Measurements from ENCODE around the gene OR5H2. TPM values are rescaled to one million over a fixed set of nuclear protein-coding genes. Genes with fewer than 3 reads are reported as not detected.

The OR5H2 gene
- total and polyA plus RNA-seq, 2 donors: not detected

GRCh38 chr3:98269846-98270245 lies 12.5 kb upstream of the OR5H2 start:
- Histone ChIP-seq H3K9me3 (ENCODE audit: control insufficient read depth in 2 of 2, insufficient read depth in 1 of 2, low read length in 1 of 2) (peaks cover 0 to 9% of the 10 kb centered on the region in 2 donors), H3K4me1 (ENCODE audit: control insufficient read depth in 2 of 2, insufficient read depth in 2 of 2, low read length in 2 of 2) (no peaks in the 10 kb centered on the region), H3K27ac (ENCODE audit: low read depth in 1 of 2, low read length in 1 of 2) (no peak overlapping the region), H3K36me3 (ENCODE audit: control insufficient read depth in 2 of 2, insufficient read depth in 2 of 2, low read length in 1 of 2) (no peaks in the 10 kb centered on the region), H3K4me3 (ENCODE audit: low read length in 2 of 2) (no peak overlapping the region), H3K27me3 (ENCODE audit: control insufficient read depth in 2 of 2, insufficient read depth in 1 of 2, low read length in 1 of 2) (no peaks in the 10 kb centered on the region)
- no peak for DNase-seq (ENCODE audit: low read depth in 6 of 9, low spot score in 9 of 9)
- WGBS: 96% methylated on average over 3 of the region's 3 CpGs

- H3K36me3 ChIP-seq (ENCODE audit: control insufficient read depth in 2 of 2, insufficient read depth in 2 of 2, low read length in 1 of 2): no peaks in the 10 kb centered on the region
- no peak for DNase-seq (ENCODE audit: low read depth in 6 of 9, low spot score in 9 of 9)
- H3K27ac ChIP-seq (ENCODE audit: low read depth in 1 of 2, low read length in 1 of 2): no peak overlapping the region
- 94% methylated on average over 3 of the region's 3 CpGs for WGBS
- H3K4me1 ChIP-seq (ENCODE audit: control insufficient read depth in 2 of 2, insufficient read depth in 2 of 2, low read length in 2 of 2): no peaks in the 10 kb centered on the region
- H3K27me3 ChIP-seq (ENCODE audit: control insufficient read depth in 2 of 2, insufficient read depth in 1 of 2, low read length in 1 of 2): no peaks in the 10 kb centered on the region
- peaks cover 1 to 13% of the 10 kb centered on the region in 2 donors for H3K9me3 ChIP-seq (ENCODE audit: control insufficient read depth in 2 of 2, insufficient read depth in 1 of 2, low read length in 1 of 2)
- H3K4me3 ChIP-seq (ENCODE audit: low read length in 2 of 2): no peak overlapping the region
These were observed 10.2 kb upstream of the OR5H2 start for GRCh38 chr3:98272126-98272525.

DNA sequence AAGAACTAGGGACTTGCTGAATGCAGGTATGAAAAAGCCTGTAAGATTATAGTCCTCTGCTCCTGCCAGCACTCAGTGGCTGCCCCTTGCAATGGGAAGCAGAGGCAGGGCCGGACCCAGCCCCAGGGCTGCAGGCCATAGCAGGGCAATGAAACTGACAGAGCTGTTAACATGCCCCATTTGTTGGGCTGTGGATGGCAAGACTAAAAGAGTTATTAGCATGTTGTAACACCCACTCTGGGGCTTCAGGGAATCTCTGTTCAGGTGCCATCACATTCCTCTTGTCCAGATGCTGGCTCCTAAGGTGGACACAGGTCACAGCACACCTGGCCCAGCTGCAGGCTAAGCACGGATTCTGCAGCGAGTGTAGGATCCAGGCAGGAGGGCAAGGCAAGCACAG lies 7.4 kb upstream of the OR5H2 start:
- no peak for DNase-seq (ENCODE audit: low read depth in 6 of 9, low spot score in 9 of 9)
- no peaks in the 10 kb centered on the region for H3K36me3 ChIP-seq (ENCODE audit: control insufficient read depth in 2 of 2, insufficient read depth in 2 of 2, low read length in 1 of 2)
- H3K4me1 ChIP-seq (ENCODE audit: control insufficient read depth in 2 of 2, insufficient read depth in 2 of 2, low read length in 2 of 2): no peaks in the 10 kb centered on the region
- no peak overlapping the region for H3K27ac ChIP-seq (ENCODE audit: low read depth in 1 of 2, low read length in 1 of 2)
- WGBS: 96% methylated on average over 3 of the region's 3 CpGs
- no peak overlapping the region for H3K4me3 ChIP-seq (ENCODE audit: low read length in 2 of 2)
- H3K27me3 ChIP-seq (ENCODE audit: control insufficient read depth in 2 of 2, insufficient read depth in 1 of 2, low read length in 1 of 2): no peaks in the 10 kb centered on the region
- H3K9me3 ChIP-seq (ENCODE audit: control insufficient read depth in 2 of 2, insufficient read depth in 1 of 2, low read length in 1 of 2): peaks cover 1 to 13% of the 10 kb centered on the region in 2 donors

DNA sequence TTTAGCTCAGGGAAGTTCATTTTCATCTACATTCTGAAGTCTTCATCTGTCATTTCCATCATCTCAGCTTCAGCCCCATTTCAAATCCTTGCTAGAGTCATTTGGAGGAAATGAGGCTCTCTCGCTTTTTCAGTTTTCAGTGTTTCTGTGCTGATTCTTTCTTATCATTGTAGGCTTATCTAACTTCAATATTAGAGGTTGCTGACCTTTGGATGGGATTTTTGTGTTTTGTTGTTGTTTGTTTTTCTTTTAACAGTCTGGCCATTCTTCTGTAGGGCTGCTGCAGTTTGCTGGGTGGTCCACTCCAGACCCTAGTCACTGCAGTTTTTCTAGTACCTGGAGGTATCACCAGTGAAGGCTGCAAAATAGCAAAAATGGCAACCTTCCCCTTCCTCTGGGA lies 8.6 kb downstream of the OR5H2 start:
- no peaks in the 10 kb centered on the region for H3K27me3 ChIP-seq (ENCODE audit: control insufficient read depth in 2 of 2, insufficient read depth in 1 of 2, low read length in 1 of 2)
- no peak for DNase-seq (ENCODE audit: low read depth in 6 of 9, low spot score in 9 of 9)
- 93% methylated on average over 1 of the region's 1 CpG for WGBS
- peaks cover 0 to 5% of the 10 kb centered on the region in 2 donors for H3K9me3 ChIP-seq (ENCODE audit: control insufficient read depth in 2 of 2, insufficient read depth in 1 of 2, low read length in 1 of 2)
- H3K4me3 ChIP-seq (ENCODE audit: low read length in 2 of 2): no peak overlapping the region
- H3K4me1 ChIP-seq (ENCODE audit: control insufficient read depth in 2 of 2, insufficient read depth in 2 of 2, low read length in 2 of 2): no peaks in the 10 kb centered on the region
- H3K27ac ChIP-seq (ENCODE audit: low read depth in 1 of 2, low read length in 1 of 2): no peak overlapping the region
- H3K36me3 ChIP-seq (ENCODE audit: control insufficient read depth in 2 of 2, insufficient read depth in 2 of 2, low read length in 1 of 2): no peaks in the 10 kb centered on the region

DNA sequence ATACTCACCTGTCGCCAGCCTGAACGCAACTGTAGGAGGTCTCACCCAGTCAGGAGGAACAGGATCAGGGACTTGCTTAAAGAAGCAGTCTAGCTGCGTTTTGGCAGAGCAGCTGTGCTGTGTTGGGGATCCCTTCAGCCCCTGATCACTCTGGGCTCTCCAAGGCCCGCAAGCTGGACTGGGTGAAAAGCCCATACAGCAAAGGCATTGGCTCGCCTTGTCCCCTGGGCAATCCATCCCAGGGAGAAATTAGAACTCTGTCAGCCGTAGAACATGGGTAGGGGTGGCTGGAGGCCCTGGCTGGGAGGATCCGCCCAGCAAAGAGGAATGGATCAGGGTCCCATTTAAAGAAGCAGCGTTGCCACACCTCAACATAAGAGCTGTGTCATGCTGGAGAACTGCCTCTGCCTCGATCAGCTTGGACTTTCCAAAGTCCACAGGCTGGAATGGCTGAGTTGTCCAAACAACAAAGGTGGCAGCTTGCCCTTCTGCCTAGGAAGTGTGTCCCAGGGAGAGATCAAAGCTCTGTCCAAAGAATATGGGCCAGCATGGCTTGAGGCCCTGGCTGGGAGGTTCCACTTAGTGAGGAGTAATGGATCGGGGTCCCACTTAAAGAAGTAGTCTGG lies 9.1 kb downstream of the OR5H2 start:
- WGBS: 85% methylated on average over 10 of the region's 10 CpGs
- H3K4me1 ChIP-seq (ENCODE audit: control insufficient read depth in 2 of 2, insufficient read depth in 2 of 2, low read length in 2 of 2): no peaks in the 10 kb centered on the region
- H3K27me3 ChIP-seq (ENCODE audit: control insufficient read depth in 2 of 2, insufficient read depth in 1 of 2, low read length in 1 of 2): no peaks in the 10 kb centered on the region
- H3K36me3 ChIP-seq (ENCODE audit: control insufficient read depth in 2 of 2, insufficient read depth in 2 of 2, low read length in 1 of 2): no peaks in the 10 kb centered on the region
- no peak overlapping the region for H3K4me3 ChIP-seq (ENCODE audit: low read length in 2 of 2)
- peaks cover 0 to 5% of the 10 kb centered on the region in 2 donors for H3K9me3 ChIP-seq (ENCODE audit: control insufficient read depth in 2 of 2, insufficient read depth in 1 of 2, low read length in 1 of 2)
- H3K27ac ChIP-seq (ENCODE audit: low read depth in 1 of 2, low read length in 1 of 2): no peak overlapping the region
- no peak for DNase-seq (ENCODE audit: low read depth in 6 of 9, low spot score in 9 of 9)

- WGBS: 97% methylated on average over 2 of the region's 2 CpGs
- no peak overlapping the region for H3K27ac ChIP-seq (ENCODE audit: low read depth in 1 of 2, low read length in 1 of 2)
- H3K27me3 ChIP-seq (ENCODE audit: control insufficient read depth in 2 of 2, insufficient read depth in 1 of 2, low read length in 1 of 2): no peaks in the 10 kb centered on the region
- H3K9me3 ChIP-seq (ENCODE audit: control insufficient read depth in 2 of 2, insufficient read depth in 1 of 2, low read length in 1 of 2): no peaks in the 10 kb centered on the region
- H3K4me3 ChIP-seq (ENCODE audit: low read length in 2 of 2): no peak overlapping the region
- H3K36me3 ChIP-seq (ENCODE audit: control insufficient read depth in 2 of 2, insufficient read depth in 2 of 2, low read length in 1 of 2): no peaks in the 10 kb centered on the region
- no peaks in the 10 kb centered on the region for H3K4me1 ChIP-seq (ENCODE audit: control insufficient read depth in 2 of 2, insufficient read depth in 2 of 2, low read length in 2 of 2)
- no peak for DNase-seq (ENCODE audit: low read depth in 6 of 9, low spot score in 9 of 9)
These were observed 39.8 kb downstream of the OR5H2 start for GRCh38 chr3:98322101-98322500.

- no peaks in the 10 kb centered on the region for H3K36me3 ChIP-seq (ENCODE audit: control insufficient read depth in 2 of 2, insufficient read depth in 2 of 2, low read length in 1 of 2)
- no peaks in the 10 kb centered on the region for H3K4me1 ChIP-seq (ENCODE audit: control insufficient read depth in 2 of 2, insufficient read depth in 2 of 2, low read length in 2 of 2)
- DNase-seq (ENCODE audit: low read depth in 6 of 9, low spot score in 9 of 9): no peak
- no peak overlapping the region for H3K27ac ChIP-seq (ENCODE audit: low read depth in 1 of 2, low read length in 1 of 2)
- H3K4me3 ChIP-seq (ENCODE audit: low read length in 2 of 2): no peak overlapping the region
- H3K27me3 ChIP-seq (ENCODE audit: control insufficient read depth in 2 of 2, insufficient read depth in 1 of 2, low read length in 1 of 2): no peaks in the 10 kb centered on the region
- WGBS: 96% methylated on average over 2 of the region's 2 CpGs
- no peaks in the 10 kb centered on the region for H3K9me3 ChIP-seq (ENCODE audit: control insufficient read depth in 2 of 2, insufficient read depth in 1 of 2, low read length in 1 of 2)
These were observed 40.4 kb downstream of the OR5H2 start for GRCh38 chr3:98322686-98323085.

DNA sequence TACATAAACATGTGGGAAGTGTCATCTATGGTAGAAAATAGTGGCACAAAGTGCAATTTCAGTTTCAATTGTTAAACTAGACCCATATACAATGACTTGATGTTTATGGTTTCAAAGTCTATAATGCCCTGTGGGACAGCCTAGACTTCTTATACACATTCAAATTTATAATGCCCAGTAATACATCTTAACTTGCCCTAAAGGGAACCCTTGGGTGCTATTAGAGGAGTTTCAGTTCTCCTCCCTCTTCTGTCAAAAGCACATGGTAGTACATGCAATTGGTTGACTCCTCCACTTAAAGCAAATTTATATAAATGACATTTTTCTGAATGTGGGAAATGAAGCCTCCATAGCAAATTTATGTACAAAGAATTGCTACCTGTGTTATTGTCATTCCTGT lies 41.1 kb downstream of the OR5H2 start:
- Histone ChIP-seq H3K36me3 (ENCODE audit: control insufficient read depth in 2 of 2, insufficient read depth in 2 of 2, low read length in 1 of 2) (no peaks in the 10 kb centered on the region), H3K27ac (ENCODE audit: low read depth in 1 of 2, low read length in 1 of 2) (no peak overlapping the region), H3K9me3 (ENCODE audit: control insufficient read depth in 2 of 2, insufficient read depth in 1 of 2, low read length in 1 of 2) (no peaks in the 10 kb centered on the region), H3K4me3 (ENCODE audit: low read length in 2 of 2) (no peak overlapping the region), H3K27me3 (ENCODE audit: control insufficient read depth in 2 of 2, insufficient read depth in 1 of 2, low read length in 1 of 2) (no peaks in the 10 kb centered on the region), H3K4me1 (ENCODE audit: control insufficient read depth in 2 of 2, insufficient read depth in 2 of 2, low read length in 2 of 2) (no peaks in the 10 kb centered on the region)
- DNase-seq (ENCODE audit: low read depth in 6 of 9, low spot score in 9 of 9): no peak

DNA sequence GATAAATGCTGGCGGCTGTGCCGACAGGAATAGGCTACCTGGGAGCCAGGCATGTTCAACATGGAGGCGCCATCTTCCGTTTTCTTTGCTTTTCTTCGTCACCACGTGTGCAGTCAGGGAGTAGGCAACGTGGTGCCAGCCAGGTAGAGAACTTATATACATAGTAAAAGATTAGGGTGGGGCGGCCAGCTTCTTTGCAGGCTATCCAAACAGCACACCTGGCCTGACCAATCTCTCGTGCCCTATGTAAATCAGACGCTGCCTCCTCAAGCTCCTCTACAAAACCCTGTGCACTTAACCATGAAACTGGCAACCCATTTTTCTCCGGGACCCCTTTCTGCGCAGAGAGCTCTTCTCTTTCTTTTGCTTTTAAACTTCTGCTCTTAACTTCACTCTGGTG lies 42.8 kb downstream of the OR5H2 start:
- Histone ChIP-seq H3K9me3 (ENCODE audit: control insufficient read depth in 2 of 2, insufficient read depth in 1 of 2, low read length in 1 of 2) (no peaks in the 10 kb centered on the region), H3K27me3 (ENCODE audit: control insufficient read depth in 2 of 2, insufficient read depth in 1 of 2, low read length in 1 of 2) (no peaks in the 10 kb centered on the region), H3K4me3 (ENCODE audit: low read length in 2 of 2) (no peak overlapping the region), H3K36me3 (ENCODE audit: control insufficient read depth in 2 of 2, insufficient read depth in 2 of 2, low read length in 1 of 2) (no peaks in the 10 kb centered on the region), H3K4me1 (ENCODE audit: control insufficient read depth in 2 of 2, insufficient read depth in 2 of 2, low read length in 2 of 2) (no peaks in the 10 kb centered on the region), H3K27ac (ENCODE audit: low read depth in 1 of 2, low read length in 1 of 2) (no peak overlapping the region)
- DNase-seq (ENCODE audit: low read depth in 6 of 9, low spot score in 9 of 9): no peak
- 94% methylated on average over 12 of the region's 12 CpGs for WGBS

Measured in thymus (tissue), 11 donors.